HG03135 (cell line): Measurements from ENCODE around the gene EMSY.

Experiments used
- ATAC-seq: cut with Tn5 transposase; IDR thresholded peaks from one replicate; pipeline ENCODE4 v1.9.1; 2021; ENCODE audit warnings: mild to moderate bottlenecking, moderate library complexity; ENCODE audit not compliant: unreplicated experiment

Gene EMSY

GRCh38 chr11:76455931-76456330 is 11.1 kb downstream of the EMSY start:
- ATAC-seq, result no peak

GRCh38 chr11:76456571-76456970 is 11.8 kb downstream of the EMSY start:
- no peak for ATAC-seq

GRCh38 chr11:76459299-76459698 is 14.5 kb downstream of the EMSY start:
- no peak for ATAC-seq

- no peak for ATAC-seq
These were observed 15.0 kb downstream of the EMSY start for GRCh38 chr11:76459846-76460245.

GRCh38 chr11:76462317-76462716 is 17.5 kb downstream of the EMSY start:
- ATAC-seq, result no peak

- ATAC-seq, result no peak
These were observed 20.9 kb downstream of the EMSY start for GRCh38 chr11:76465701-76466100.

- no peak for ATAC-seq
These were observed 21.8 kb downstream of the EMSY start for GRCh38 chr11:76466666-76467065.

GRCh38 chr11:76469141-76469540 is 24.3 kb downstream of the EMSY start:
- no peak for ATAC-seq

GRCh38 chr11:76471382-76471781 is 26.6 kb downstream of the EMSY start:
- no peak for ATAC-seq

GRCh38 chr11:76480241-76480640 is 35.4 kb downstream of the EMSY start:
- ATAC-seq, result no peak

- ATAC-seq, result no peak
These were observed 46.8 kb downstream of the EMSY start for GRCh38 chr11:76491644-76492043.

- ATAC-seq, result no peak
These were observed 48.2 kb downstream of the EMSY start for GRCh38 chr11:76493040-76493439.

GRCh38 chr11:76493626-76494539 is 49.1 kb downstream of the EMSY start:
- ATAC-seq, result no peak

GRCh38 chr11:76495019-76495418 is 50.2 kb downstream of the EMSY start:
- no peak for ATAC-seq

- no peak for ATAC-seq
These were observed 51.4 kb downstream of the EMSY start for GRCh38 chr11:76496174-76496573.

GRCh38 chr11:76501526-76502202 is 56.8 kb downstream of the EMSY start:
- no peak for ATAC-seq

- no peak for ATAC-seq
These were observed 62.0 kb downstream of the EMSY start for GRCh38 chr11:76506833-76507232.

- ATAC-seq, result no peak
These were observed 65.5 kb downstream of the EMSY start for GRCh38 chr11:76510060-76511047.

GRCh38 chr11:76512851-76513653 is 68.2 kb downstream of the EMSY start:
- no peak for ATAC-seq

- ATAC-seq, result no peak
These were observed 68.8 kb downstream of the EMSY start for GRCh38 chr11:76513654-76514034.
